DMS 273 (cell line): Measurements from ENCODE around the gene ALDH5A1.
"Not testable (repeated sequence)": the region's sequence is repeated elsewhere in the genome, so short reads cannot be mapped to it uniquely, and the experiment has no call there.

Experiments used
- DNase-seq: peaks from one replicate; lab custom pipeline; 2025; ENCODE audit not compliant: unreplicated experiment; lab: John Stamatoyannopoulos, UW

Gene ALDH5A1

DNA sequence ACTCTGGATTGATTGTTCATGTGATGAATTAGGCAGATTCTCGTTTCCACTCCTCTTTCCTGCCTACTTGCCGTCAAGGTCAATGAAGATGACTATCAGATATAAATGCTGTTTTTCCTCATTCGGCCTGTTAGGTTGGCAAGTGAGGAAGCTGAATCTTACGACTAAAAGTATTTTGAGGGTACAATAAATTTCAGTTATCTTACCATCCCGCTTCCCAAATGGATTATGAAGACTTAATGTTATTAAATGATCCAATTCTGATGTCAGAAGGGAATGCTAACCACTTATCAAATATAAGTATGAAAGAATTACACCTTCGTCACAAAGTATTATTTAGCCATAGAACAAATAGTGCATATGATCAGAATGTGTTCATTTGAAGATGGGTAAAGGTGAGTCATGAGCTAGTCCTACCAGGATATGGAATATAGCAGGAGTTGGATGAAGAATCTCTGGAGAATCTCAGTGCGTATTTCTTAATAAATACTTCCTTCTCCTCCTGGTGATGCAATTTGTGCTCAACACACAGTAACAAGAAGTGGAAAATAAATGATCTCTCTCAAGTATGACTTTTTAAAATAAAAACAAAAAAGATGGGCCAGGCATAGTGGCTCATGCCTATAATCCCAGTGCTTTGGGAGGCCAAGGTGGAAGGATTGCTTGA is 10.0 kb upstream of the ALDH5A1 start:
- DNase-seq = no peak

- no peak for DNase-seq
These were observed 8.7 kb upstream of the ALDH5A1 start for GRCh38 chr6:24486065-24486464.

GRCh38 chr6:24489470-24489869 is 5.3 kb upstream of the ALDH5A1 start, which contains the start of gene GPLD1:
TSS of gene GPLD1 (minus strand) at chr6:24489578. CDS start at chr6:24489511, 67 bp downstream.
- no peak for DNase-seq

DNA sequence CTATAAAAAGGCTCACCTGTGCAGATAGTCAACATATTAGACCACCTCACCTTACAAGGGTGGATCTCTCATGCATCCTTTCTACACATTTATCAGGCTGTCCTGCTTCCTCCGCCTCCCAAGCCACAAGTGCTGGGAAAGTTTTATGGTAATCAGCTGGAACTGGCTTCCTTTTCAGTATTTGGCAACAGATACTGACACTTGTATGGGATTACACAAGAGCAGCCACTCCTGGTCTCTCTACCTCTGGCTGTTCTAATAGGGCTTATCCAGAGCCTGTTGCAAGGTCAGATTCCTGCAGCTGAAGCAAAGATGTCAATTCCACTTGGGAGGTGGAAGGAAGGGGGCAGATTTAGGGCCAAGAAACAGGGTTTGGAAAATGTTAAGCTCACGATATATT is 4.9 kb upstream of the ALDH5A1 start:
- no peak for DNase-seq

GRCh38 chr6:24490948-24491347 is 3.8 kb upstream of the ALDH5A1 start:
- DNase-seq = no peak

GRCh38 chr6:24492475-24492874 is 2.3 kb upstream of the ALDH5A1 start:
- DNase-seq = peak; percentile 21

DNA sequence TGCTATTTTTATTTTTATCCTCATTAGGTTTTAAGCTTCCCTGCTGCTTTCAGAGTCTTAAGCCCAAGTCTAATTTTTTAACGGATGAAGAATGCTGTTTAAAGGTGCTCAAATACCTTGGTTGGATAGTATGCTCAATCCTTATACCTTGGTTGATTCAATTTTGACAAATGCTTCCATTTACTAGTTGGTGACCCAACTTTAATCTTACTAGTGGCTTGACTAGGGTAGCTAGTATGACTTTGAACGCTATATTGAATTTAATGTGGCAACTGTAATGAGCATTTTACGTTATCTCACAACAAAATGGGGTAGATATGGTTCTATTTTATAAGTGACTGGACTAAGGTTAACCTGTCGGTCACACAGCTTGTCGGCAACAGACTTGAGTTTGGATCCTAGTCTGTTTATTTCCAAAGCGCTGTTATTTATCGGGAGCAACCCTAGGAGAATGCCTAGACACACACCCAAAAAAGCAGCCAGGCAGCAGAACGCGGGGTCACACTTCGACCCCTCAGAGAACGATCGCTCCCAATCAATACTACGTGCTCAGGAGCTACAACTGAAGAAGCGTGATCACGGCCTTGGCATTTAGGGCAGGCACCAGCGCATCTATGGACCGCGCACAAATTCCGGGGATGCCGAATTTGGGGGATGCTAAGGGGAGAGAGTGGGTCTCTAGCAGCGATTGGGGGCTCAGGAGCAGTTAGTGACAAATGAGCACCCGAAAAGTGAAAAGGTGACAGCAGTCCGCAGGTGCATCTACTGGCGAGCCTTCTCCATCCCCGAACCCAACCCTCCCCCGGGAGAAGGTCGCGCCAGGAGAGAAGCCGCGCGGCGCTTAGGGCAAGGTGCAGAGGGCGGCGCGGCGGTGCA is 586 bp upstream of the ALDH5A1 start:
- no peak for DNase-seq

DNA sequence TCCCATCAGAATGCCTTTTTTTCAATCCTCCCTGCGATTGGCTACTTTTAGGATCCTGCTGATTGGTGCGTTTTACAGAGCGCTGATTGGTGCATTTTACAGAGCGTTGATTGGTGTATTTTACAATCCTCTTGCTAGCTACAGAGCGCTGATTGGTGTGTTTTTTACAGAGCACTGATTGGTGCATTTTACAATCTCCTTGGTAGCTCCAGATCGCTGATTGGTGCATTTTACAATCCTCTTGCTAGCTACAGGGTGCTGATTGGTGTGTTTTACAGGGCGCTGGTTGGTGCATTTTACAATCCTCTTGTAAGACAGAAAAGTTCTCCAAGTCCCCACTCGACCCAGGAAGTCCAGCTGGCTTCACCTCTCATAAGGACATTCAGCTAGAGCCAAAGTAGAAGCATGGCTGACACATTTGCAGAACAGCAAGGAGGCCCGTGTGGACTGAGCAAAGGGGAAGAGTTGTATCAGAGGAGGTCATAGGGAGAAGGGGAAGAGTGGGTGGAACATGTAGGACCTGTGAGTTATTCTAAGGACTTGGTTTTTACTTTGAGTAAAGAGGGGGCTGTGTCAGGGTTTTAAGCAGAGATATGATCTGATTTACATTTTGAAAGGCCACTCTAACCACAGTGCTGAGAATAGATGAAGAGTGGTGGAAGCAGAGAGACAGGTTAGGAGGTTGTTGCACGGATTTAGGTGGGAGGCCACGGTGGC is 2.6 kb downstream of the ALDH5A1 start:
- no peak for DNase-seq

GRCh38 chr6:24500683-24501082 is 5.9 kb downstream of the ALDH5A1 start:
- no peak for DNase-seq

- DNase-seq = no peak
These were observed 6.6 kb downstream of the ALDH5A1 start for GRCh38 chr6:24501374-24501773.

GRCh38 chr6:24501914-24502313 is 7.1 kb downstream of the ALDH5A1 start:
- DNase-seq = no peak

- DNase-seq = no peak
These were observed 9.5 kb downstream of the ALDH5A1 start for GRCh38 chr6:24504287-24504648.

GRCh38 chr6:24504649-24505586 is 10.1 kb downstream of the ALDH5A1 start:
- DNase-seq = no peak

DNA sequence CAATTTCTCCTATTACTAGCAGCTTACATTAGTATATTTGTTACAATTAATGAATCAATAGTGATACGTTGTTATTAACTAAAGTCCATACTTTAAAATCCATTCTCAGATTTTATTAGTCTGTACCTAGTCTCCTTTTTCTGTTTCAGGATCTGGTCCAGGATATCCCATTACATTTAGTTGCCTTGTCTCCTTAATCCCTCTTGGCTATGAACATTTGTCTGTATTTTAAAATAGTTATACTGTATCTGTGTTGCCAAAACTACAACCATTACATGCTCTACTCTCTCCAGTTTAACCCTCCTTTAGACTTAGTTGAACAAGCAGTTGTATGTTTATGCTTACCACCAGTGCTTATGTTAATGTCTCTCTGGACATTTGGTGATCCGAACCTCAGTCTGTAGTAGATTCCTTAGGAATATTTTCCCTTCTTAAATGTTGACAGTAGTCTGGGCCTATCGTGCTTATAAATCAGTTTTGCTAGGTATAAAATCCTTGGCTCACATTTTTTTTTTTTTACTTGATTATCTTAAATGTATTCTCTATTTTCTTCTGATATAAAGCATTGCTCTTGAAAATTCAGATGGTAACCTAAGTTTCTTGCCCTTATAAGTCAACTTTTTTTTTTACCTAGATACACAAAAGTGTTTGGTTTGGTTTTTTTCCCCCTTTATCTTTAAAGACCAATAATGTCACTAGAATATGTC is 12.2 kb downstream of the ALDH5A1 start:
- no peak for DNase-seq

DNA sequence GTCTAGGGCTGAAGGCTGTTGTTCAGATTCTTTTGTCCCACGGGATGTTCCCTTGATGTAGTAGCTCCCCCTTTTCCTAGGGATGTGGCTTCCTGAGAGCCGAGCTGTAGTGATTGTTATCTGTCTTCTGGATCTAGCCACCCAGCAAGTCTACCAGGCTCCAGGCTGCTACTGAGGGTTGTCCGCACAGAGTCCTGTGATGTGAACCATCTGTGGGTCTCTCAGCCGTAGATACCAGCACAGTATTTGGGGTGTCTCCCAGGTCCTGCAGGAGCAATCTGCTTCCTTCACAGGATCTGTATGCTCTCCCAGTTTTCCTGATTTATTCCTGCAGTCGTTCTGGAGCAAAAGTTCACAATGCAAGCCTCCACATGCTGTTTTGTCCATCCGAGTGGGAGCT is 17.2 kb downstream of the ALDH5A1 start:
- not testable (repeated sequence) for DNase-seq

DNA sequence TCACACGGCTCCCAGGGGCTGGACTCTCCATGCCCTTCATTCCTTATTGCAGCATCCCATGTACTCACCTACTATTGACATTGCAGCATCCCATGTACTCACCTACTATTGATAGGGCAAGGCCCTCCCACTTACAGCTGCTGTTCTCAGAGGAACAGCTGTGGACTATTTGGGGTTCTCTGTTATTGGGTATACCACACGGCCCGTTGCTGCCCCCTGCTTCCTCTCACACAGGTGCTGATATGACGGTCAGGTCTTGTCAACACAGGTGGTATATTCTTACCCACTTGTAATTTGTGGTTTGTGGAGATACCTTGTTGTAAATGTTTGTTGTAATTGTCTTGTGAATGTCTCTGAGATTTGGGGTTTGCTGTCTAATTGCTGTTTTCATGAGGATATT is 18.8 kb downstream of the ALDH5A1 start:
- DNase-seq = no peak

DNA sequence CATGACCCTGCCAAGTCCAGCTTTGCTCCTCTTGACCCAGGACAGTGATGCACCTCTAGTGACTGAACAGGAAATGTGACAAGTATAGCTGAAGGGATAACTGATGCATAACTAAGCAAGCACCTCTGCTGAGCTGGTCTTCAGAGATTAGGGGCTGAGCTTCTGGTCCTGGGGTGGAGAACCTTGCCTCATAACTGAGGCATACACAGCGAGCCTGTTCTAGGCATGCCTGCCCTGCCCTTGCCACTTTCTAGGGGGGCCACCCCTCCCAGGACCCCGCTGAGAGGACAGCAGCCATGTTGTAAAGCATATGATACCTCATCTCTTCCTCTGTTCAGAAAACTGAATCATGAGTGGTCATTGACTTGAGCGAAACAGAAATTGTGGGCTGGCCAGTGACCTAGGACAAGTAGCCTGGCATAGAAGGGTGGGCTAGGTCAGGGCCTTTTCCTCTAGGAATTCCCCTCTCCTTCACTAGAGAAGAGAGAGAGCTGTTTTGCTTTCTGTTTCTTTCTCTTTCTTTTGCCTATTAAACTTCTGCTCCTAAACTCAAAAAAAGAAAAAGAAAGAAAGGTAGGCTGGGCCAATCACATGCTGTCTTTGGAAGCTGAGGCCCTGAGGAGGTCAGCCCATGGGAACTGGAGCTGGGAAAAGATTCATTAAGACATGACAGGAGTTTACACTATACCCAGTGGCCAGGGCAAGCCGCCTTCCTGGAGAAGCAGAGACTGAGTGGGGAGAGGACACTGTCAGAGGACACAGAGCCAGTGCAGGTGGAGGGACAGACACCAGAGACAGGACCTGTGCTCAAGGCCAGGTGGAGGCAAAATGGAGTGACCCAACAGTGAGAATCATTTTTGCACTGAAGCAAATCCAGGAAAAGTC is 23.1 kb downstream of the ALDH5A1 start:
- no peak for DNase-seq

DNA sequence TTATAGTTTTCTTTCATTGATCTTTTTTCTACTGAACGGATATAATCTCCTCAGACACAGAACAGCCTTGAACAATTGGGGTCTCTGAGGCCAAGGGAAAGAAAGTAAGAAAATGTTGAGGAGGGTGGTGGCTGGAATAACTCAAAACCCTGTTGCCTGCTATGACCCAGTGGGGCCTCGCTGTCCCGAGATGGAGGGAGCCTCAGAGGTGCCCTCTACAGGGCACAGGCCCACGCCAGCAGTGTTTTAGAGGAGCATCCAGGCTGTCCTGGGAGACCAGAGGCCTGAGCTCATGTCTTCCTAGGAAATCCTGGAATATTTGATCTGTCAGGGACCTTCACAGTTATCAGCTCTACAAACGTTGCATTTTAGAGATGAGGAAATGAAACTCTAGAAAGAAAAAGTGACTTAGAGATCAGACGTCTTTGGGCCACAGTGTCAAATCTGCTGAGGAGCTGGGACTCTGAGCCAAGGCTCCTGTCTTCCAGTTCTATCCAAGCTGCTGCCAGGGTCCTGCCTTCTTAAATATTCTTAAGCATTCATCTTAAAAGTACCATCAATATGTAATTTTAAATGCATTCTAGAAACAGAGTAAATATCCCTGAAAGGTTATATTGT is 26.3 kb downstream of the ALDH5A1 start:
- peak; percentile 71 for DNase-seq
